Activated CD4-positive, alpha-beta T cell treated with anti-CD3 and anti-CD28 coated beads, Interleukin-2, amount 50 U/mL, for 16 hours (primary cell): Measurements from ENCODE around the gene FGFBP2.

ENCODE experiments used
- DNase-seq: peaks from one replicate; pipeline ENCODE4 v3.0.0-alpha.2; 2020

Gene FGFBP2

DNA sequence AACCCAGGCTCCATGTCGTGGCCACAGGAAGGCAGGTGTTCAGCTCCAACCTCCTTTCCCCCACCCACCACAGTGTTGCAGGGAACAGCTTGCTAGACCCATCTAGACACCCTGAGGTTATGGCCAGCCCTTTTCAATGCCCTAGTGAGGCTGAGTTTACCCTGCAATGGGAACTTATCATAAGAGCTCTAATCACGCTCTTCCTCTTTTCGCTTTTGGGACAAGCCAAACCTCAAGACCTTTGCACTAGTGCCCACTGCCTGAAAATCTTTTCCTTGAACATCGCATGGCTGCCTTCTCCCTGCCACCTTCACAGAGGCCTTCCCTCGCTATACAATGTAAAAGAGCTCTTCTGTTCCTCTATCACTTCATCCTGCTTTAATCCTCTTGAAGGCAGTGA is 2.4 kb upstream of the FGFBP2 start:
- no peak for DNase-seq

DNA sequence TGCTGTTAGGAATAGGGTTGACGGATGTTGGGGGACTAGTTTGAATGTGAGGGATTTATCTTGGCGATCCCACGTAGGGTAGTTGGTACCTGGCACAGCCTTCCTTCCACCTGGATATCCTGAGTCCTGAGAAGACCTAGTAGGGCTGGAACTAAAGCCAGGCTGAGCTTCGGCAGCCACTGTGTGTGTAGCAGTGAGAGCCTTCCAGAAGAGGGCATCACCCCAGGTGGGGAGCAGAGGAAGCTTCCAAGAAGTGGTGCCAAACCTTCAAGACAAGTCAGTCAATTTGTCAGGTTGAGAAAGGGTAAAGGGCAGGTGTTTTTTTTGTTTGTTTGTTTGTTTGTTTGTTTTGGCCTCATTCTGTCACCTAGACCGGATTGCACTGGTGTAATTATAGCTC is 1.2 kb upstream of the FGFBP2 start:
- no peak for DNase-seq

DNA sequence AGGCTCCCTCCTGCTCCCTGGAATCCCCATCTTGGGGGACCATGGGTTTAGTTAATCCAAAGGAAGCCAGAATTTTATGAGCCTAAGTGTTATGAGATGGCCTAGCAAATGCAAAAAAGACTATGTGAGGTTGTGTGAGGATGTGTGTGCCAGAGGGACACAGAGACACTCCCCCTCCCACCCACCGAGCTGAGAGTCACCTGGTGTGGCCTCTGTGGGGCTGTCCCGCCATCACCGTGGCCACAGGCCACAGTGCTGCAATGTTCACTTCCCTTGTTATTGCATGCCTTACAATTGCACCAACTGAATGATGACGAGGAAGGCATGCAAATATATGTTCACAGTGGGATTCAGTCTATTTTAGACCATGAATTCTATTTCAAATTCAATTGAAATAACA is 601 bp upstream of the FGFBP2 start:
- DNase-seq: peak; percentile 29

DNA sequence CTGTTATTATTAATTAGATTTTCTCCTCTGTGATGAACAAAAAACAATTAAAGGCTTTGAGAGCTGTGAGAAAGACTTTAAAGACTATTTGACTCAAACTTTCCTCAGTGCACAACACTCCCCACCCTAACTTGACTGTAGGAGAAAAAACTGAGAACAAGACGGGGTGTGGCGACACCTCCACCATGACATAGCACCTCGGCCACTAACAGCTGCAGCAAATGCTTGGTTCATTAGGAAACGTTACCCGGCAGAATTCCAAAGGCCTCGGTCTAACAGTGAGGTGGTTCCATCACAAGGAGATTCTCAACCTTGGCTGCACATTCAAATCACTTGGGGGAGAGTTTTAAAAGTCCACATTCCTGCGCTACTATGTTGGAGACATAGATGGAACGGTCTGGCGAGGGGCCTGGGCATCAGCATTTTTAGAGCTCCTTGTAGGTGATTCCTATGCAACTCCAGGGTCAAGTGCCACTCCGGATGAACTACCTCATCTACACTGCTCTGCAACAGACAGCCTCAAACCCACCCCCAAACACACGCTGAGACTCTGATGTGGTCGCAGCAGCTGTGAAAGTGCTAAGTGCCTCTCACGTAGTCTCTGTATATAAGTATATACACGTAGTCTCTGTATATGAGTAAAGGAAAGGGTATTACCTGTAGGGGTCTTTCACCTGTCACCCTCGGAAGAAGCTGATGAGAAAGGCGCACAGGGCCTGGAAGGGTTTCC is 1.0 kb downstream of the FGFBP2 start:
- DNase-seq: no peak

DNA sequence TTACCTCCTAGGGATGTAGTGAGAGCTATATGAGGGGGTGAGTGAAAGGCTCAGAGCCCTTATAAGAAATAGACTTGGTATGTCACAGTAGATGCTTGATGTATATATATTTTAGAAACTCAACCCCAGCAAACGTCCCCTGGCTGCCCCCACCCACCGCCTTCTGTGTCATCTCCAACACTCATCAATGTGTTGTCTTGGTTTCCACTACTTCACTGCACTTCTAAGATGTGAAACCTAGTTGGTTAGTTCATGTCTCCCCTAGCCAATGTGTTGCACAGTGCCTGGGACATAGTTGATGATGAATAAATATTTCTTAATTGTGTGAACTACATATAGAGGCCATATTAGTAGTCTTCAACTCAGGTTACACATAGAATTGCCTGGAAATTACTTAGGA is 4.4 kb downstream of the FGFBP2 start:
- no peak for DNase-seq

DNA sequence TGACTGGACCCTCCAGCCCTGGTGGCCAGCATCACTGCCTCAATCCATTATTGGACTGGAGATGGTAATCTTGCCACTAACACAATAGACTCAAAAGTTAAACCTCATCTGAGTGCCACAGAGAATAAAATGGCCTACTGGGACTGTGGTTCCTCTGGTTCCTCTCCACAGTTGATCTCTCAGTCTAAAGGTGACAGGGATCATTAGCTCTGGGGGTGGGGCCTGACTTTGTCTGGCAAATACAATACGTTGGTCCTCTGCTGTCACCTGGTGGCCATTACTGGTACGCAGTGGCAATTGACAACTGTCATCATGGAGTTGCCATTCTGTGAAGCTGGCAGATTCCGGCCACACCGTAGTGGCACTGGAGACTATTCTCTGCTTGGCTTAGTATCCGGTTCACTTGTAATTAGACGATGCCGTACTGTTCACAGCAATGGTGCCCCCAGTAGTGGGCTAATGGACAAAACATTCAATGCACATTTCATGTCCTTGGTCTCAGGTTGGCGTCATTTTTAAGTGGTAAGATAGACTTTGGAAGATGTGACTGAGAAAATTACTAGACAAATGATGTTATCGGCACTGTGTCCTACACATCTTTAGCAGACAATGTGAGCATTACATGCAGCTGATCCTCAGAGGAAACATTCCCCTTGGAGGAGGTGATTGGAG is 6.7 kb downstream of the FGFBP2 start:
- peak; percentile 73 for DNase-seq

DNA sequence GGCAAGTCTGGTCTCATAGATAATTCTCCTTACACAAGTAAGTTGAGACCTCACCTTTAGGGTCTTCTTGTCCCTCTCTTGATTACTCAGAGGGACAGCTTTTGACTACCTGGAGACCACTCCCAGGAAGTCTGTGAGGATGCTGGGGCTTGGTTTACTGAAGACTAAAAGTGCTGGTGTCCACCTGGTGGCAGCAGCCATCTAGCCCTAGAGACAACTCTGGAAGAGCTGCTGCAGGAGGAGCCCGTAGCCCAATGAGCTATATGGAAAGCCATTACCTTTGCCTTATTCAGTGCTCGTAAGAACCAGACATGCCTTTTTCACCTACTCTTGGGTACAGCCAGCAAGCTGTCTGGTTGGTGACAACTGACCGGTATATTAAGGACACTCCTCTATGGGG is 7.3 kb downstream of the FGFBP2 start:
- no peak for DNase-seq

DNA sequence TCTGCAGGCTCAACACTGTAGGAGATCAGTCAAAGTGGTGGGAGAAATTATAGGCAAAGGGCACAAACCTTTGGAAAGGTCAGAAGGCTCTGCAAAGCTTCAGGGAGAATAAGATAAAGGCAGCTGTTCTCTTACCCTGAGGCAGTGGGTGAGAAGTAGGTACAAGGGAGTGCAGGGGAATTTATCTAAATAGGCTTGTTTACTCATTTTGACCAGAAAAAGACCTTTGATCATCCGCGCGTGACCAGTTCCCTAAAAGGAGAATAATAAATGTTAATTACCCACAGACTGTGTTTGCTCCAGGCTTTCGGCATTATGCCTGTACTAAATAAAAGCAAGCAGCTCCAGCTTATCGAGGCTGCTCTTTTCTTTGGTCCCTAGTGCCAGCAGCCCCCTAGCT is 9.3 kb downstream of the FGFBP2 start:
- DNase-seq: no peak

DNA sequence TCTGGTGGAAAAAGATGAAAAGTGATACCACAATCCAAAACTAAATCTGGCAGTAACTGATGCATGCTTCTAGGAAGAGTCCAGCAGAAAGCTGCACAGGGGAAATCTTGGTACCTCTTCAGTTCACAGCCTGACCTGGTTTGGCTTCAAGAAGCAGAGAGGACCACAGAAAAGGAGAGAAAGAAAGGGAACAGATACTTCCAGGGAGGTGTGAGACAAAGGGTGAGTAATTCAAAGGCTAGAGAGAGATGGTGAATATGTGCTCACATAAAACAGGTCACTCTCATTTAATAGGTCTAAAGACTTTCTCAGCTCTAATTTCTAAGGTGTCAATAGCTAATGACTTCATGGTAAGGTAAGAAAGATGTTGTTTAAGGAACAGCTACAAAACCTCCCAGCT is 11.2 kb downstream of the FGFBP2 start:
- DNase-seq: no peak

DNA sequence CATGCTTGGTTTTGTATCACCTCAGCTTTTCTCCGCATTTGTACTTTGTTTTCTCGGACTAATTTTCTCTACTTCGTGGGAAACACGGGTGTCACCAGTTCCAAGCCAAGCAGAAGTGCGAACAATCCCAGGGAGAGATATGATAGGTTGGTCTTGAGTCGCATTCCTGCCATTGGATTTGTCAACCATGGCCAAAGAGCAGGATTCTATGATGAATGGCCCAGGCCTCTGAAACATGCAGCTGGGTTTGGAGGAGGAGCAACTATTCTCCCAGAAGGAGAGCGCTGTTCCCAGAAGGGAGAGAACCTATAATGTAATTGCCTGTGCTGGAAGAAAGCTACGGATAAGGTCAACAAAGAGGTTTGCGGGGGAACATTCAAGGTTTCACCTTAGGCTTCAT is 14.1 kb downstream of the FGFBP2 start:
- no peak for DNase-seq

DNA sequence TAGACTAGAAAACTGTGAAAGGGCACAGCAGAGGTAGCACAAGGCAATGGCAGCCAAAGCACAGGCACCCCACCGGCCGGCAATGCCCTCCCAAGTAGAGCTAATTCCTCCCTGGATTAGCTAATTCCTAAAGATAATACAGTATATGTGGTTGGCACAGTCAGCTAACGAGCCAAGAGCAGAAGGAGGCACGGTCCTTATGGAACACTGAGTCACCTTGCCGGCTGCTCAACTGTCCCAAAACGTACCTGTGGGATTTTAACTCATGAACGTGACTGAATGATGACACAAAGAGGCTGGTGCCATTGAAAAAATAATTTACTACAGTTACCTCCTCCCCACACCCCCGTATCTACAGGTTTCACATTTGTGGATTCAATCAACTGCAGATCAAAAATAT is 15.3 kb downstream of the FGFBP2 start:
- DNase-seq: no peak

DNA sequence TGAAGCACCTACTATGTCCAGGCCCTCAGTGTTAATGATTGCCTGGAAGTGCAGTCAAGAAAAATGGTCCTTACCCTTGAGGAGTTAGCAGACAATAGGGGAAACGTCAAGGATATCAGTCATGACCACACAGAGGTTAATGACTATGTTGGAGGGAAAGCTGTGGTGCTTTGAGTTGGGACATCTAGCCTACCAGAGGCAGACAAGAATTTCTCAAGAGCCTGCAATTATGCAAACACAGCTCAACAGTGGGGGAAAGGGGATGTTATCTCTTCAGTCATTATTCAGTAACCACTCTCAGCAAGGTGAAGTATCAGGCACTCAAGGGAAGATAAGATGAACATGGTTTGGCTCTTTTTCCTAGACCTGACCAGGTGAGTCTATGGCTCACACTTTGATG is 17.5 kb downstream of the FGFBP2 start:
- DNase-seq: no peak

DNA sequence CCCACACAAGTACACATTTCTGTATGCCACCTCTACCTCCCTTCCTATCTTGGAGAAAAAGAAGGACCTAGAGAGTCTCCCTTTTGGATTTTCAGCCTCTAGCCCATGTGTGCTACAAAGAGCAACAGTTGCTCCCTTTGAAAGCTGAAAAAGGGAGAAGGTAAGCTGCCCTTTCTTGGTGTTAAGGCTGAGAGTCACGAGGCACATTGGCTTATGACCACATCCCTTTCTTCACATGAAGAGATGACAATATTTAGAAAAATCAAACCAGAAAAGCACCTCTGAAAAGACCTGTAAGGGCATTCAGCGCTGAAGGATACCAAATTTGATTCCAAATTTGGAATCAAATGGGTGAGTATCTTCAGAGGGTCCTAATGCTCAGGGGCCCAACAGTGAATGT is 18.1 kb downstream of the FGFBP2 start:
- DNase-seq: no peak

DNA sequence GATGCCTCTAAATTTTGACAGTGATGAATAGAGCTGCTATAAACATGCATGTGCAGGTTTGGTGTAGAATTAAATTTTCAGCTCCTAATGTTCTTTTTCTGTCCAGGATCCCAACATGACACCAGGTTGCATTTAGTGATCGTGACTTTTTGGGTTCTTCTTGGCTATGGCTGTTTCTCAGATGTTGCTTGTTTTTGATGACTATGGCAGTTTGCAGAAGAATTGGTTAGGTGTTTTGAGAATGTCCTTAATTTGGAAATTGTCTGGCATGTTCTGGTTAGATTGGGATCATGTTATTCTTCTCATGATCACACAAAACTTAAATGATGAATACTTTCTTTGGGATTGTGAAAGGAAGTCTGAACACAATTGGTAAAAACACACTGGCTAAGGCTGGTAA is 20.7 kb downstream of the FGFBP2 start:
- no peak for DNase-seq

DNA sequence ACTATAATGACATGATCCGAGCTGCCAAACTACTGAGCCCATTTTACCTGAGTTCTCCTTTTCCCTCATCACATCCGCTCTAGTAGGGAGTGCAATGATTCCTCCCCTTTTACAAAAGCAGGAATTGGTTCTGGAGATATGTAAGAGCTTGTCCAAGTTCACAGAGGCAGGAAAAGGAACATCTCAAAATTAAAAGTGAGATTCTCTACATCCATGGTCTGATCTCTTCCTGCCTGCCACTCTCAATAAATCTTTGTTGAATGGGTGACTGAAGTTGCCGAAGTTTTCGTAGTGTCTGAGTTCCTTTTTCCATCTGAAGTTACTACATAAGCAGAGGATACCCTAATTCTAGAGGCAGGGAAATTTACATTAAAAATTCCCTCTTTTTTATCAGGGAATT is 24.3 kb downstream of the FGFBP2 start, which contains the start of gene FGFBP1:
TSS of gene FGFBP1 (minus strand) at position 101 of the 400 bp plus-strand sequence. CDS start 2,108 bp downstream, outside the sequence.
- no peak for DNase-seq

DNA sequence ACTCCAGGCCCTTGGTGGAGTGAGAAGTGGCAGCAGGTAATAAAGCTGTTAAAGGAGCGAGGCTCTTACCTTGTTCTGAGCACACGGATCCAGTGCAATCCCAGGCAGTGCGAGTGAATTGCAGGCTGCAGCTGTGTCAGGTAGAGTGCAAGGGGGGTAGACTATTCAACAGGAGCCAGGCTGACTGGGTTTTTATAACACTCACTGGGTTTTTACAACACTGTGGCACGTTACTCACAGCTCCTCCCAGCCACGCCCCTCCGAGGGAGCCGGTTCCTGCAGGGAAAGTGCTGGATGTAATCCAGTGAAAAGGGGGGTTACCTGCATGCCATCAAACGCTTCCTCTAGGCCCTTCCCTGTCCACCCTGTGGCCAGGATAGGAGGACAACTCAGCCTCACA is 24.8 kb downstream of the FGFBP2 start:
- no peak for DNase-seq

DNA sequence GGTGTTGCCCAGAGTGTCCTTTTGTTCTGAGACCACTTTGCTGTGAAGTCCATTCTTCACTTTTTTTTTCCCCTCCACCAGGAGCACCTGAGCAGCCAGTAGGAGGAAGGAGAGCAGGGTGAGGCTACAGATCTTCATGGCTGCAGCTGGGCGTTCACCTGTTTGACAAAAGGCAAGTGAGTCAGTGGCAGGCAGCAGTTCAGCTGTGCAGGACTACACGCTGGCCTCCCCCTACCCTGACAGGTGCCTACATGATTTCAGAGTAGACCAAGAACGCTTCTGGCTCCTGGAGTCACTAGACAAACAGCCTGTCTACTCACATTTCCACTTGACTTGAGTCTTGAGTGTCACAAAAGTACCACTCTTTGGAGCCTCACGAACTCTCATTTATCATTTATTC is 26.5 kb downstream of the FGFBP2 start:
- no peak for DNase-seq

DNA sequence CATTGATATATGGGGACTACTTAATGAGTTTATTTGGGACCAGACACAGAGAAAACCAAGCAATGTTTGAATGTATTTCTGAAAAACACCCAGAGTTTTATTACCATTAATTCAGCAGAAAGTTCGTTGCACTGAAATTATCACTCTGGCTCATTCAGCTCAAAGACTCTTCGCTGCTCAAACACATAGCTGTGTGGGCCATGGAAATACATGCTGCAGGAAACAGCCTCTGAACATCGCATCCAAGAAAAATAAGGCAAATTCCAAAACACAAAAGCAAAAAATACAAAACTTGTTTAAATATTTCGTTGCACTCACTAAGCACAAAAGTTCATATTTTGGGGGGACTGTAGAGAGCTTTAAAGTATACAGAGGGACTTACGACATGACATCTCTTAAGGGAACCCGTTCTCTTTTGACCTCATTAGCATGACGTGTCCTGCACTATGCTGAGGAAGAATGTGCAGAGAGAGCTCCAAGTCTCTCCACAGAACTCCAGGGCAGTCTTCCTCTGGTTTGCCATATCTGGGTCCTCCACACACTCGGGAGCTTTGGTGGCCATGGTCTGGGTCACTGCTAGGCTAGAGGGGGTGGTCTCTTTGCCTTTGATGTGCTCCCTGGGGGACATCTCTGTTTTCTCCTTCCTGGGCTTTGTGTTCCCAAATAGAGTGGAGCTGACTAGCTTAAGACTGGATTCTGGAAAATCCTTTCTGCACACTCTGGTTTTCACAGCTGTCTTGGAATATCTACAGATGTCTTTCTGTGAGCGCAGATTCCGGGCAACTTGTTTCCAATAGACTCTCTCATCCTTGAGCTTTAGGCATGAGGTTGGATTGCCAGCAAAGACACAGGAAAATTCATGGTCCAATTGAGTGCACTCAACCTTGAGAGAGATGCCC is 27.2 kb downstream of the FGFBP2 start:
- DNase-seq: no peak

DNA sequence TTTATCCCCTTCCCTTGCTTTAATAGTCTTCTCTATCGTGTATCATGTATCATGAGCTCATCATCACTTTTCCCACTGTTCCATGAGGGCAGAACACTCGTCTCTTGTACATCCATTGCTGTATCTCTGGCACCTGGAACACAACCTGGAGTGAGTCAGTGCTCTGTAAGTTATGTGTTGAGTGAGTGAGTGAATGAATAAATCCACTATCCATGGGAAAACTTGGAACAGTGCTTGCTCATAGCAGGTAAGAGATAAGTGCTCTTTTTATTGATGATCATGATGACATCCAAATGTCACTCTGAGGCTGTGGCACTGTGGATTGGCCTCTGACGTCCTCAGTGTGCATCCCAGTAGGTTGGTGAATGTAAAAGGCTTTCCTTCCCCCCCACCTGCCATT is 28.7 kb downstream of the FGFBP2 start:
- no peak for DNase-seq

DNA sequence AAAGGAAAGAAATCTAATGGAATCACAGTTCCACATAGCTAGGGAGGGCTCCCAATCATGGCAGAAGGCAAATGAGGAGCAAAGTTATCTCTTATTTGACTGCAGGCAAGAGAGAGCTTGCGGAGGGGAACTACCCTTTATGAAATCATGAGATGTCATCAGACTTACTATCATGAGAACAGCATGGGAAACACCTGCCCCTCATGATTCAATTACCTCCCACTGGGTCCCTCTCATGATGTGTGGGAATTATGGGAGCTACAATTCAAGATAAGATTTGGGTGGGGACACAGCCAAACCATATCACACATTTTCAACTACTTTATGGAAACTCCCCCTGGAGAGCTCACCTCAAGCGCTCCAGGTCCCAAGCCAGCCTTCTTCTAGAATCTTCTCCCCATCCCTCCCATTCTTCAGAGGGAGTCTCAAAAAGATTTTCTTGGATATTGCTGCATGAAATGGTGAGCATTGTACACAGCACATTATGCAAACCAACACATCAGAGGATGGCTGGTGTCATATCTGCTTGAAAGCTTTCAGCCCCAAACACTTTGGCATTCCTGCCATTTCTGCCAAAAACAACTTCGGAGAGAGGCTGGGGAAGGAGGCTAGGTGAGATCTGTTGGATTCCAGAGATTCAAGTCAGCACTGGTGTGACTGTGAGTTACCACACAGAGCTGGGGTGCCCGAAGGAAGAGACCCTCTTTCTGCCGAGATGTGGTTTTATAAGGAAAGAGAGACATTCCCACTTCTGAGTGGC is 31.3 kb downstream of the FGFBP2 start:
- DNase-seq: no peak

DNA sequence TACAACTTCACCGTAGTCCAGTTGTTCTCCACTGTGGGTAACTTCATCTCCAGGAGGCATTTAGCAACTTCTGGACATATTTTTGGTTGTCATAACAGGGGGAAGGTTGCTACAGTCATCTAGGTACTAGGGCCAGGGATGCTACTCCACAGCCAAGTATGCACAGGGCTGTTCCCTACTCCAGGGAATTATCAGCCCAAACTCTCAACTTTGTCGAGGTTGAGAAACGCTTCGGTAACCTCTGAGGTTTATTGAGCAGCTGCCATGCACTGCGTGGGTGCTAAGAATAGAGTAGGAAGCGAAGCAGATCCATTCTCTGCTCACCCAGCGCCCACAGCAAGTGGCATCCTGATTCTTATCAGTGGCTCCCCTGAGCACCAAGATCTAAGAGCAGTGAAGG is 32.7 kb downstream of the FGFBP2 start:
- DNase-seq: no peak

DNA sequence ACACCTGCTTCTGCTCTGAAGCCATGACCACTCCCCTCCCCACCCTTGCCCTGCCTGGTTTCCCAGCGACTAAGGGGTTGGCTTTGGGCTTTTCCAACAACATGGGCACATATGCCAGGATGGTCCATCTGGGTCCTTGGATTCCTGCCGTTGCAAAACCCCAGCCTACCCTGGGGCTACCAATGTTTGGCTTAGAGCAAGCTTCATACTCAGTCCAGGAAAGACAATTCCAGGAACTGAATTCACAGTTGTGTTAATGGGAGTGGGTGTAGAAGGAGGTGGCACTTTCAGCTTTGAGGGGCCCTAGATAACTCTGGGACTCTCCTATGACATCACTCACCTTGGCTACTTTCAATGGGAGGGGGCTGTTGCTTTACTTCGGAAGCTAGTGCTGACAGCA is 33.4 kb downstream of the FGFBP2 start:
- DNase-seq: no peak

DNA sequence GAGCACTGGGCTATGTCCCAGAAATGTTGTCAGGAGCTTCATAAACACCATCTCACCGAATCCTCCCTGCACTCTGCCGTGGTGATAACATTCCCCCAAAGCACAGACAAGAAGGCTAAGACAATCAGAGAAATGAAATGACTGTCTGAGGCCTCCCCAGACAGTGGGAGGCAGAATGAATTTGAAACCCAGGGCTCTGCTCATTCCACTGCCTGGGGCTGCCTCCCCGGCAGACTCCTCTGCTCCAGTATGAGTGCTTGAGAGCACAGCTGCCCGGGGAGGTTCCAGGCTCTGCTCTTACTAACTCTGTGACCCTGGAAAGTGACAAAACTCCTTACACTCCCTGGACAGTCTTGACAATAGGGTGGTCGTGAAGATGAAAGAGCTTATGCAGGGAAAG is 34.1 kb downstream of the FGFBP2 start:
- no peak for DNase-seq
